ENCODE measurements around the gene ZFP36L2. TPM values are rescaled to one million over a fixed set of nuclear protein-coding genes. Genes with fewer than 3 reads are reported as not detected.

The ZFP36L2 gene
- total and polyA plus RNA-seq, 10 of the 15 experiments (the other 5 are each of a cell fraction or from before 2014, with no cell fraction given) = 4.3 to 64.9 (median 19.5) TPM

DNA sequence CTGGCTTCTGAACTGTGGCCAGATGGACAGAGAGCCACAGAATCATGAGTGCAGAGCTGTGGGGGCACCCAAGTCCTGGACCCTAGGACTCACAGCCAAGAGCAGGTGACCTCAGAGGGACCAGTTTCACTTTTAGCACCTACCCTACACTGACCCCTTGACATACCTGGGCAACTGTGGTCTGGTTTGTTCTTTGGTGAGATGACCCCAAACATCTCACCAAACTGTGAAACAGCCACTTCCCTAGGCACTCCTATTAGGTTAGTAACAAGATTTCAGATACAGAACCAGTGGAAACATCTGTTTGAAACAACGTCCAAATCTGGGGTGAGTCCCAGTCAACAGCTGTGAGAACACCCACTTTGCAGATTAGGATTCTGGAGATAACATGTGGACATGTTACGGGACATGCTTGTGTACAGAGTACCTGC is 1.9 kb upstream of the ZFP36L2 start:
- in situ Hi-C loops (cut with MboI) (no loop called here), intact Hi-C loops (cut with micrococcal nuclease; ENCODE audit: unreplicated experiment) (loop anchor here (2.0 to 10.0 kb wide), 7 partner anchors 54 to 416 kb away; no protein-coding TSS in a partner anchor)
- no peak overlapping the region for H2AFZ ChIP-seq (ENCODE audit: control insufficient read depth, low read depth, low read length)
- H3K9me3 ChIP-seq (replicated peaks; ENCODE audit: control insufficient read depth, insufficient read depth, low read length) = no peaks in the 10 kb centered on the region
- WGBS (ENCODE audit: insufficient coverage, insufficient replicate concordance, low lambda C conversion rate, missing lambda C conversion rate) = 47% methylated on average over 2 of the region's 2 CpGs
- ChIA-PET RAD21 (ENCODE audit: unreplicated experiment) (interaction anchor here (0.6 to 6.8 kb wide), 62 partner anchors 8 to 398 kb away, joined by 3 to 151 read pairs (median 6); no protein-coding TSS in a partner anchor), POLR2A (interaction anchor here (0.5 to 2.5 kb wide), 15 partner anchors 8 to 258 kb away, joined by 3 to 17 read pairs (median 4); no protein-coding TSS in a partner anchor), CTCF (interaction anchor here (0.7 to 5.2 kb wide), 58 partner anchors 8 to 369 kb away, joined by 3 to 132 read pairs (median 6); no protein-coding TSS in a partner anchor), SMC1A (ENCODE audit: uncharacterized antibody, unreplicated experiment) (interaction anchor here (0.7 to 7.2 kb wide), 56 partner anchors 7 to 377 kb away, joined by 3 to 170 read pairs (median 6); no protein-coding TSS in a partner anchor)
- peaks cover 46% of the 10 kb centered on the region for H3K79me2 ChIP-seq (ENCODE audit: control insufficient read depth, insufficient read depth, low read length)
- H3K9ac ChIP-seq (ENCODE audit: control insufficient read depth, insufficient read depth, low read length) = peak overlapping the region; percentile 92
- peak overlapping the region; percentile 89 for H3K27ac ChIP-seq (ENCODE audit: control insufficient read depth, insufficient read depth)
- TSS peak; percentile 57 for BruUV-seq (replicated peaks)
- H3K4me2 ChIP-seq (ENCODE audit: control insufficient read depth, insufficient read depth) = peak overlapping the region; percentile 98
- peak; percentile 80 for FAIRE-seq
- no peak for TF ChIP-seq DPF2 (IDR thresholded peaks at IDR 0.05)
- peak; percentile 67 for TF ChIP-seq NR2F1 (conservative IDR thresholded peaks at IDR 0.05)
- TF ChIP-seq MTA3 (IDR thresholded peaks at IDR 0.05; ENCODE audit: borderline replicate concordance, low read length) = no peak
- TF ChIP-seq CHD1 (IDR thresholded peaks at IDR 0.05; ENCODE audit: low read depth, low read length) = no peak
- no peak for TF ChIP-seq HDGF (IDR thresholded peaks at IDR 0.05)
- TF ChIP-seq GATAD2B (conservative IDR thresholded peaks at IDR 0.05; ENCODE audit: low read depth) = no peak
- TF ChIP-seq SPI1 (IDR thresholded peaks at IDR 0.05; ENCODE audit: borderline replicate concordance, insufficient read depth, low read depth, low read length) = peak; percentile 20; the same call in 1 of the 2 replicates
- TF ChIP-seq RBBP5 (conservative IDR thresholded peaks at IDR 0.05) = no peak
- no peak for TF ChIP-seq ZNF687 (IDR thresholded peaks at IDR 0.05)
- TF ChIP-seq, protein P1, sequence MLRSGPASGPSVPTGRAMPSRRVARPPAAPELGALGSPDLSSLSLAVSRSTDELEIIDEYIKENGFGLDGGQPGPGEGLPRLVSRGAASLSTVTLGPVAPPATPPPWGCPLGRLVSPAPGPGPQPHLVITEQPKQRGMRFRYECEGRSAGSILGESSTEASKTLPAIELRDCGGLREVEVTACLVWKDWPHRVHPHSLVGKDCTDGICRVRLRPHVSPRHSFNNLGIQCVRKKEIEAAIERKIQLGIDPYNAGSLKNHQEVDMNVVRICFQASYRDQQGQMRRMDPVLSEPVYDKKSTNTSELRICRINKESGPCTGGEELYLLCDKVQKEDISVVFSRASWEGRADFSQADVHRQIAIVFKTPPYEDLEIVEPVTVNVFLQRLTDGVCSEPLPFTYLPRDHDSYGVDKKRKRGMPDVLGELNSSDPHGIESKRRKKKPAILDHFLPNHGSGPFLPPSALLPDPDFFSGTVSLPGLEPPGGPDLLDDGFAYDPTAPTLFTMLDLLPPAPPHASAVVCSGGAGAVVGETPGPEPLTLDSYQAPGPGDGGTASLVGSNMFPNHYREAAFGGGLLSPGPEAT (IDR thresholded peaks at IDR 0.05; ENCODE audit: low read depth) = no peak
- no peak for TF ChIP-seq CEBPB (IDR thresholded peaks at IDR 0.05; ENCODE audit: borderline replicate concordance in 1 of 2, low read depth in 2 of 2, low read length in 2 of 2)
- TF ChIP-seq TCF12 (IDR thresholded peaks at IDR 0.05; ENCODE audit: low read depth, low read length) = 0 out of 2 replicates have a peak, but pooled peaks have one; percentile 21
- H3K36me3 ChIP-seq (ENCODE audit: control insufficient read depth in 2 of 2, insufficient read depth in 2 of 2, low read length in 1 of 2) = peaks cover 0 to 3% of the 10 kb centered on the region in 2 experiments; a peak in 3 of 4 replicates
- H3K4me1 ChIP-seq (ENCODE audit: control insufficient read depth, insufficient read depth, low read length) = peaks cover 19% of the 10 kb centered on the region
- DNase-seq (ENCODE audit: low read depth, low spot score) = no peak
- peak overlapping the region; percentile 84; the same call in 1 of the 2 replicates for H3K4me3 ChIP-seq
- ATAC-seq = peak; percentile 0
- no peaks in the 10 kb centered on the region for H4K20me1 ChIP-seq (ENCODE audit: control insufficient read depth, insufficient read depth)
- no peaks in the 10 kb centered on the region for H3K27me3 ChIP-seq (replicated peaks in 1 of 2; ENCODE audit: control insufficient read depth in 2 of 2, insufficient read depth in 2 of 2, low read length in 1 of 2)
